GM21723 (cell line): ENCODE results near the gene IL16.
A peak's percentile ranks its signal among the peaks of the same experiment; 100 is the strongest.

Source experiments
- ATAC-seq: cut with Tn5 transposase; IDR thresholded peaks from one replicate; pipeline ENCODE4 v1.9.1; 2021; ENCODE audit warnings: mild to moderate bottlenecking, moderate library complexity; ENCODE audit not compliant: unreplicated experiment

Gene IL16

DNA sequence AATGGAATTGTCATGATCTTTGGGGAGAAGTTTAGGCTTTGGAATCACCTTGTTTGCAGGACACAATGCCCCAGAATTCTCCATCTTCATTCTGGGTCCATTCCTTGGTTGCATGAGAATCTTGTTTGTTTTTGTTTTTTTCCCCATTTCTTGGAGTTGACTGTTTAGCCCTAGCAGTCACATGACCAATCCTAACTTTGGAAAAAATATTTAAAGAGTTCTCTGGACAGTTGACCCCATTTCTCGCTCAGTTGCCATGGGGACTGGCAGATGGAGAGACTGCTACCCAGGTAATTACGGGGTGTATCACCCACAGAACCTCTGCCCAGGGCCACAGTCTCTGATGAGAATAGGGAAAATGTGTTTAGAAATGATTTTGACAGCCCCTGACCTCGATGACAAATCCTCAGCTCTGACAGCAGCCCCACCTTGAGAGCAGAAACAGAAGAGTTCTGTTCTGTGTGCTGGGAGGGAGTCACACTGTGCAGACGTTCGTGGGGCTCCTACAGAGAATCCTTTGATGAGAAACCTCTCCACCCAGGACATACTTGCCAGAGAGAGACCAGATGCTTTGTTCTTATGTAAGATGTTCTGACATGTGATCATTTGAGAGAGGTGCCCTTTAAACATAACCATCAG, 57.7 kb downstream of the IL16 start:
- no peak for ATAC-seq

DNA sequence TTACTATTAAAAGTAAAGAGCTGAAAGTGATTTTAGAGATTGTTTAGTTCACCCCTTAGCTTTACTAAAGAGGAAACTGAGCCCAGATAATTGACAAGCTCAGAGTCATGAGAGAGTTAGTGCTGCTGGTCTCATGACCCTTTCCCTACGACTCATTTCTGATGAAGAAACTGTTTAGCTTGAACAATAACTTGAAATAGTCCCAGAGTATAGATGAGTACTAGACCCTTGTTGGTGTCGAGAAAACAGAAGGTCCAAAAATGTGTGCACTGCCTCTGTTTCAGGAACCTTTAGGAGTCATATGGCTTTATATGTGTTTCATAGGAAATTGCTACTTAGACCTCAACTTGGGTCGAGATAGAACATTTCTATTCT, 58.2 kb downstream of the IL16 start:
- no peak for ATAC-seq

DNA sequence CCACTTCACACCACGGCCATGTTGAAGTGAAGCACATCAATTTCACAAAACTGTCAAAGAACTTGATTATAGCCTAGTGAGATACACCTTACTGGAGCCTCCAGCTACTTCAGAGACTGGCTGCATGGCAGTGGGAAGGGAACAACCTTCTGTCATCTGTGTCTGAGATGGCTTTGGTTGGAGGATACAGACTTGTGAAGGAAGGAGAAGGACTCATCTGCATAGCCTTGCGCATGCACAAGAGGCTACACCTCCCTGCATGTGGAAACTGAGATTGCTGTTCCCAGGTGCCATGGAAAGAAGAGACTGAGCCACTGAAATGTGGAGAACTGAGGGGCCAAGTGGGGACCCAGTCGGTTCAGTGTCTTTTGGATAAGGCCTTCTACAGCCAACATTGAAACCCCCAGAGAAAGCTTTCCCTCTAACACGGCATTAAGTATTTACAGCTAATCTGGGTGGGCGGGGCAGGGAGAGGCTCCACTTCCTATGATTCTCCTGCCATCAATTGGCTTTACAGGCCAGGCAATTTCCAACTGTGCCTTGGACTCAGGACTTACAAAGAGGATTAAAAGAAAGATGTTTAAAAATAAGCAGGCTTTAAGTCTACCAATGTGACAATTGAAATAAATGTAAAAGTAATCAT, 58.8 kb downstream of the IL16 start:
- ATAC-seq = no peak

DNA sequence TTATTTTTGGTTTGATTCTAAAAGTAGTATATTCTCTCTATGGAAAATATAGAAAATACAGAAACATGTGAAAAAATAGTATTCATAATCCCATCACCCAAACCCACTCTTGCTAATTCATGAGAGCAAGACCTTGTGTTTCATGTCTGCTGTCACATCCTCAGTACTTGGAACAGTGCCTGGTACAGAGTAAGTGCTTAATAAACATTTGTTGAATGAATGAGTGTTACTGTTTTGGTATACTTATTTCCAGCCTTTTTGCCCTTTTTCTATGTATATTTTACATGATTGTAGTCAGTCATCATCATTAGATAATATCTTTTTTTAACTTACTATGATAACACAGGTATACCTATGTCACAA, 59.3 kb downstream of the IL16 start:
- ATAC-seq = no peak

DNA sequence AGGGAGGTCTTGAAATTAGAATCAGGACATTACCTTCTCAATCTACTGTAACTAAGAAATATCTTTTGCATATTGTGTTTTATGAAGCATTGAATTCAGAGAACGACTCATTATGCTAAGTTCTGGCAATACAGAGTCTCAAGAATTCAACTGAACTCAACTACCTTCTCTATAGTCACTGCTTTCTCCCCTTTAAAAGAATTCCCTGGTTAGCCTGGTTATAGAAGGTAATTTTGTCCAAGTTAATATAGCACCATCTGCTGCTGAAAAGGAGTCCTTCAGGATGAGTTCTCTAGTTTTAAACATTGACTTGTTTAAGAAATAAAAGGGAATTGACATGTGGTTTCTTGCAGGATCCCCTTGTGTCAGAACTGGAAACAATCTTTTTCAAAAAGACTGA, 60.2 kb downstream of the IL16 start:
- no peak for ATAC-seq

DNA sequence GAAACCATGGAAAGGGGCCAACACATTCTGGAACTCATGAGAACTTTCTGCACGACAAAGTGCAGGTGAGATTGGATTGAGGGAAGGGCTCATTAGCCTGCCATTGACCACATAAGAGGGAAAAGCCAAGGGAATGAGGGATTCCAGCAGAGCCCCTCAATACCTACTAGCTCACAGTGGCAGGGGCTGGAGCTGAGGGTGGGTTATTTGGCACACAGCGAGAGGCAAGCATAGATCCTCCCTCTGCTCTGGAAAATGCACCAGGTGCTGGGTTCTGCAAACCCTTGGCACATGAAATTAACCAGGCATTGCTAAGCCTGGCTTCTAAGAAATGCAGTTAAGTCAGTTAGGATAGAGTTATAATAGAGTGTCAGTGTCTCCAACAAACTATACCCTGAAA, 60.8 kb downstream of the IL16 start:
- no peak for ATAC-seq

DNA sequence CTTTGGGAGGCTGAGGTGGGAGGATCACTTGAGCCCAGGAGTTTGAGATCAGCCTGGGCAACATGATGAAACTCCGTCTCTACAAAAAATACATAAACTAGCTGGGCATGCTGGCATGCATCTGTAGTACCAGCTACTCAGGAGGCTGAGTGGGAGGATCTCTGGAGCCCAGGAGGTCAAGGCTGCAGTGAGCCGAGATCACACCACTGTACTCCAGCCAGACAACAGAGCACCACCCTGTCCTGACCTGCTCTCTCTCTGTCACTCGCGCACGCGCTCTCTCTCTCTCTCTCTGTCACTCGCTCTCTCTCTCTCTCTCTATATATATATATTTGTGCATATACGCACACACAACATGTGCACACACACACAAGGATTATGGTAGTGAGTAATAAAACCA, 61.8 kb downstream of the IL16 start:
- no peak for ATAC-seq

DNA sequence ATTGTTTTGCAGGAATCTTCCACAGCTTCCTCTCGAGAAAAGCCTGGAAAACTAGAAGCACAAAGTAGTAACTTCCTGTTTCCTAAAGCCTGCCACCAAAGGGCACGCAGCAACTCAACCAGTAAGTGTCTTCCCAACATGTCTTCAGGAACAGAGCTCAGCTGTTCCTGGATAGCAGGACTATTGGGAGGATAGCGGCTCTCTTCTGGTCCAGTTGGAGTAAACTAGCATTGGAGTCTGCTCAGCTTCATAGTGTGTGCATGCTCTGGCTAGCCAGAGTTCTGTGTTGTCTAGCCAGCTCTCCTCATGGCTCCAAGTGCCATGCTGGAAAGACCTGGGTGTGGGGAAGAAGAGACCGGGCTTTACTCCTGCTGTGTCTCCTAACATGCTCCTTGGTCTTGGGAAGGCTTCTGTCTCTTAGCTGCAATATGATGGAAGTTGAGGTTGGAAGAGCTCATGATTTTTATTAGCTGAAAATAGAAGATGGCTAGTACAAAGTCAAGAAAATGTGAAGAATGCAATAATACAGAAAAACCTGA, 63.1 kb downstream of the IL16 start:
- no peak for ATAC-seq

DNA sequence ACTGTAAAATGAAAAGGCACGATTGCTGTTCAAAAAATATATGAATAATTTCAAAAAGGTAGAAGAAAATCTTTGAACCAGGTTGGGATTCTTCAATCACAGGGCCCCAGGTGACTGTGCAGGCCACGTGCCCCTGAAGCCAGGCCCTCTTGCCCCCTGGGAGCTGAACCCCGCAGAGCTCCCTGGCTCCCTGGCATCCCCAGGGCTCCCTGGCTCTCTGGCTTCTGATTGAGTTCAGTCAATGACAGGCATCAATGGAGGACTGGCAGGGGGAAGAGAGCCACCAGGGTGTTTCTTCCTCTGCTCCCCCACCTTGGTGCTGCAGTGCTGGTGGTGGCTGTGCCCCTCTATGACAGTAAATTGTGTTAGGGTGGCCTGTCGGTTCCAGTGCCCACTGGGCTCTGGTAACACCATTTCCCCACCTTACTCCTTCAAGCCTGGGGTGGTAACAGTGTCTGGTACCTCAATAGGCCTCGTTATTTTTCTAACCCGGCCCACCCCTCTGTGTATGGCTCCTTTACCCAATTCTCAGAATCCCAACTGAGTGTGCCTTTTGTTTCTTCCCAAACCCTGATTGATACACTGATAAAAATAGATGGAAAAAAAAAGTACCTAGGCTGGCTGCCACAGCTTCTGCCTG, 64.6 kb downstream of the IL16 start:
- no peak for ATAC-seq

DNA sequence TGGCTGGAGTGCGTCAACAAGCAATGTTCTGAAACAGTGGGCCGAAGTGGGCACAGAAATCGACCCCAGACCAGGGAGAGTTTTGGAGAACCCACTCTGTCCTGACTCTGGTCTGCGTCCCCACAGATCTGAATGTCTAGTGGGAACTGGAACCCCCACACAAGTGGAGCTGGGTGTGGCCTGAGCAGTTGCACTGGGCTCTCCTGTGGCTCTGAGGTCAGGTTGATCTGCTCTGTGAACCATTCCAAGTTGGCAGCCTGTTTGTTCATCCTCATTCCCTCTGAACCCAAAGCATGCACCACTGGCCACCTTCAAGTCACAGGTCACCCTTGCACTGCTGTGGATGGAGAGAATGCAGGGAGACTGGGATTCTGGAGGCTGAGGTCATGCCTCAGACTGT, 66.8 kb downstream of the IL16 start:
- no peak for ATAC-seq

DNA sequence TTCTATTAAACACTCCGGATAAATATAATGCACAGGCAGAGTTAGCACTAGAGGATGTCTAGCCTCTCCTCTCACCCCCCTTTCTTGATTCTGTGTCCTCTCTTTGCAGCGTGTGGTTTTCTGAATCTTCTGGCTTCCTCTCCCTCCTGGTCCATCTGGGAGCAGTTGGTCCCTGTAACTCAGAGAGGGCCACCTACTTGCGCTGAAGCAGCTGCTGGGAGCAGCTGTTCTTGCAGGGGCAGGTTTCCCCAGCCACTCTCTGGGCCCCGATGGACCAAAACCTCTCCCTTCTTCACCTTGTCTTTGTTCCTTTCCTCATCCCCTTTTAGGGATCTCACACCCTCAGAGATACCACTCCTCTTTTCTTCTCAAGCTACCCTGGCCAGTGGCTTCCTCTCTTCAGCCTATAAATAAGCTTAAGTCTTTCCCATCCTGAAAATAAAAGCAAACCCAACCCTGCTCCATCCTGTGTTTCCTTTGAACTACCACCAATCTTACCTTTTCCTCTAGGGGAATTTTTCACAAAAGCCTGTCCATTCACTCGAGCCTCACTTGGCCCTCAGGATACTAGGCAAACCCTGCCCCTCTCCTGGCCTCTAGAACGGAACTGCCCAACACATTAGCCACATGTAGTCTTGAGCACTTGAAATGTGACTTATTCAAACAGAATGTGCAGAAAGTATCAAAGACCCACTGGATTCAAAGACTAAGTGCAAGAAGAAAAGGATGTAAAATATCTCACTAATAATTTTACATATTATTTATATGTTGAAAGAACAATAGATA, 67.6 kb downstream of the IL16 start:
- no peak for ATAC-seq

DNA sequence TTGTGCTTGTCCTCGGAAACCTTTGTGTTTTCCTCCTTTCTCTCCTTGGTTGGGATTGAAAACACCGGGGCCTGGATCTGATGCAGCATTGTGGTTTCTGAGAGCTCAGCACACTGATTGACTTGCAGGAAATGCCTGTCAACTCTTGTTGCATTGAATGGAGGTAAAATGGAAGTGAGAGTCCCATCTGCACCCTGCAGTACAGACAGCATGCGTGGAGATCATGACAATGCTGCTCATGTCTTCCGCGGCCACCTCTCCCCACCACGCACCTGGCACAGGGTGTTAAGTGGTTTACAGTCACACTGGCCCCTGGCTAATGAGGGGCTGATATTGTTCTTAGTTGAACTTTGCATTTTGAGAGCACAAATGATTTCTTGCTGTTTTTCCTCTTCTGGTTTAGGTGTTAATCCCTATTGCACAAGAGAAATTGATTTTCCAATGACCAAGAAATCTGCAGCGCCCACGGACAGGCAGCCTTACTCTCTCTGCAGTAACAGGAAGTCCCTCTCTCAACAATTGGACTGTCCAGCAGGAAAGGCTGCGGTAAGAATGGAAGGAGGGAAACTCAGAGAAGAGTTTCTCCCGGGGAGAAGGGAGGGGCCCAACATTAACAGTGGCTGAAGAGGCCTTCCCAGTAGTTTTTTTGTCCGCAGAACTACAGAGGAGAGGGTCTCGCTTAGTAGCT, 68.7 kb downstream of the IL16 start:
- no peak for ATAC-seq

DNA sequence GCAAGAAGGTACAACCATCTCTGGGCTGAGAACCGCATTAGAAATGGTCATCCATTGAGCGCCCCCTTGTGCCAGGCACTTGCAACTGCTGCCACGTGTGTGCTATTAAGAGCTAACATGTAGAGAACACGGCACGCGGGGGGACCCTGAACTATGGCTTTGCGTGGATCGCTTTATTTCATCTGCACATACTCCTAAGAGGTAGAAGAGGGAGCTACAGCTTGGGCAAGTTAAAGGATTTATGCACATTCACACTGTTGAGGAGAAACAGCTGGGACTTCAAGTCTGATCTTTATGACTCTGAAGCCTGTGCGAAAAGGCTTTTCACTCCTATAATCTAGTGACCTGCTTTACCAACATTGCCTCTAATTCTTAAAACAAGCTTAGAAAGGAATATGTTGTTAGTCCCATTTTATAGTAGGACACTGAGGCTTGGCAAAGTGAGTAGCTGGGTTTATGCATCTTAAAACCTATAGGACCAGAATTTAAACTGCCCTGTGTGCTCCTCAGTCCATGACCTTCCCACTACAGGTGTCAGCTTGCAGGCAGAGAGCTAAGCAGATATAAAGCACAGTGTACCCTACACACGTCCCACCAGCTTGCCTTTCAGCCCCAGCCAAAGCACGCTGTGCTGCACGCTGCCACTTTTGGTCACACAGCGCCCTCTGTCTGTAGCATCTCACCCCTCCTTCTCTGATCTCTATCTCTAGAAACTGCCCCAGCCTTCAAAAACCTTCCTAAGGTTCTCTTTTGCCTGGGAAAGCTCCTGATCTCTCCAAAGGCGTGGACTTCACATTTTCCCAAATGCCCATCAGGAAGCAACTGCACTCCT, 69.5 kb downstream of the IL16 start:
- ATAC-seq = peak; percentile 74

DNA sequence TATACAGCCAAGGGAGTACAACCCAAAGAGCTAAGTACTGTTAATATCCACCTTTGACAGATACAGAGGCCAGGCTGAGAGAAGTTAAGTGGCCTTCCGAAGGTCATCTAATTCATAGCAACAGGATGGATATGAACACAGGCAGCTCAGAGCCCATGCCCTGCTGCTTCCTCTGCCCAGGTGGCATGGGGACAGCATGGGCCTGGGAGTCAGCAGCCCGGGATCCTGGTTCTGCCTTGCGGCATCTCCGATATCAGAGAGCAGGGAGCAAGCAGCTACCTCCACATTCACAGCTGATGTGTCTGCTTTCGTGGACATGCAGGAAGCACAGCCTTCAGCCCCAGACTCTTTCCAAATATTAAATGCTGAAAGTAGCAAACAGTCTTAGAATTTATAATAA, 71.7 kb downstream of the IL16 start:
- ATAC-seq = no peak

DNA sequence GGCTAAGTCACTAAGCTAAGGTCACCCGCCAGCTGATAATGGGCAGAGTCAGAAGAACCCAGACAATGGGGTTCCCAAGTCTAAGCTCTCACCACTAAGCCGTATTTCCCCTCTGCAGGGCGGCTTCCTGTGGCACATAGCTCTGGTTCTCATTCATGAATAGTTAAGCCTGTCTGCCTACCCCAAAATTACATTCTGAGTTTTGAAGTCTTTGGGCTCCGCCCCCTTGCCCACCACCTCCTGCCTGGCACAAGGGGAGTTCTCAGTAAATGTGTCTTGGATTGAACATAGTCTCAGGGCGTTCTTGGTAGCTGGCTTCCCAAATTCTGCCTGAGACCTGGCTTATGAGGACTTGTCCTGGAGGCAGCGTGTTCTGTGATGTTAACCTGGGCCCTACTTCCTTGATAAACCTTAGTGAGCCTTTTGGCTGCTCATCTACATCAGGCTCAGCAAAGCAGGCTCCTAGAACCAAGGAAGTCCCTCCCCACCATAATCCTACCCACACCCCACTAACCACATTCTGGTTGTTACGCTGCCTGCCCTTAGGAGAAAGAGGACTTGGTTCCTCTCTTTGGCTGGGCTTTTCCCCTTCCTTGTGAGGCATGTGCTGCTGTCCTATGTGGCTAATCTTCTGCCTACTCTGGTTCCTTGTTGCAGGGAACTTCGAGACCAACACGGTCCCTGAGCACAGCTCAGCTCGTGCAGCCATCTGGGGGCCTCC, 72.4 kb downstream of the IL16 start:
- no peak for ATAC-seq

DNA sequence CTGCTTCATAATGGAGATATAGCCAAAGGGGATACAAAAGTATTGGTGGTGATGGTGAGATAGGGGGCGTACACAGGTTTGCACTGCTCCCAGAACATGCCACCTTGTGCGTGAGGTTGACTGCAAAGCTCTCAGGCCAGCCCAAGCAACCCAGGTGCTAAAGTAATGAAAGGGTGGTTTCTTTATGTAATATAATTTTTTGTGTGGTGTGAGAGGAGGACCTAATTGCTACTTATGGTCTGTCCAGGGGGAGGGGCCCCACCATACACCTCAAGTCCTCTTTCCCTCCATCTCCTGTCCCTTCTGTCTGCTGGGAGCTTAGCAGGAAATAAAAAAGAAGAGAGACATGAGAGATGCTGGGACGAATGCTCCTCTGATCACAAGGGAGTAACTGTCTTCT, 73.5 kb downstream of the IL16 start:
- ATAC-seq = no peak

DNA sequence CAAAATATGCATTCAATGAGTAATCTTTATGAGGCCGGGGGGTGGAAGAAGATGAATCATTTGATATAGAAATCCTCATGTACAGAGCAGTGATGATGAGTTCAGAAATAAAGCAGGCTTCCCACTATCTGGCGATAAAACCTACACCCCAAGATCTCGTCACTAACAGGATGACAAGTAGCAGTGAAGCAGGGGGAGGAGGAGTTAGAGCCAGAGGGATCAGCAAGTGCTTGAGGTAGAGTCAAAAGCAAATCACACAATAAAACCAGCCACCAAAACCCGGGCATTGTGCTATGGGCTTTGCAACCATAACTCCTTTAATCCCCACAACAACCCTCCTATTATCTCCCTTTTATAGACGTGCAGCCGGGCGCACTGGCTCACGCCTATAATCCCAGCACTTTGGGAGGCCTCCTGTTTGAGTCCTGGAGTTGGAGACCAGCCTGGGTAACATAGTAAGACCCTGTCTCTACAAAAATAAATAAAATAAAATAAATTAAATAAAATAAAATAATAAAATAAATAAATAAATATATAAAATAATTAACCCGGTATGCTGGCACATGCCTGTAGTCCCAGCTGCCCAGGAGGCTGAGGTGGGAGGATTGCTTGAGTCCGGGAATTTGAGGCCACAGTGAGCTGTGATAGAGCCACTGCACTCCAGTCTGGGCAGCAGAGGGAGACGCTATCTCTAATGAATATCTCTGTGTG, 74.3 kb downstream of the IL16 start:
- ATAC-seq = no peak

DNA sequence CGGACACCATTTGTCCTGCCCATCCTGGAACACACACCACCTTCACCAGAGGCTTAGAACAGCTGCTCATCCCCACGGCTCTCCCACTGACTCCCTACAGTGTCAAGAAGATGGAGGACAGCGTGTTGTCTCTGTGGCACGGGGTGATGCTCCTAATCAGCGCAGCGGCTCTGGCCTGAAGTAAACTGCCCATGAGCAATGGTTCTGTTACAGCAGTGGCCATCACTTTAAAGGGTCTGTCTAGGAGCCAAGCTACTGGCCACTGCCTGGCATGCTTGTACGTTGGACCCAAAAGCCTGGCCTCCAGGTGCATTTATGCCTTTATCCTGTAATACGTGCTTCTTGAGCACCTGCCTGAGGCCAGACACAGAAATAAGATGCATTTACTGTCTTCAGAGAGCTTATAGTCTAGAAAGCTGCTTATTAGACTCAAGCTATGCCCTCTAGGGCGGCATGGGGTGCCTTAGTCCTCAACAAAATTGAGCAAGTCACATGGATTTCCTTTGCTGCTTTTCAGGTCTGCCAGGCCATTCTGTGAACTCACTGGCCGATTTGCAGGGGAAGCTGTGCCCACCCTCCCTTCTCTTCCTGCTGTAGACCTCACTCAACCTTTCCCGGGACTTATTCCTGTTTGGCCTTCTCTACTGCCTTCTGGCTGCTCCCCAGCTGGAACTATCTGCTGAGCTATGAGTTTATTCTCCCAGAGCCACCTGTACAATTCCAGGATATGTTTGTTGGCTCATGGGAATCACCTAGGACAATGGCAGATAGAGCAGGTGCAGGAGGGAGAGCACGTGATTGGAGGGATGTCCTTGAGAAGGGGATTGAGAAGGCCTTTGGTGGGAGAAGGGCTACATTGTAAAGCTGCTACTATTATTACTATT, 75.3 kb downstream of the IL16 start:
- ATAC-seq = no peak
